Activated gamma-delta T cell treated with Interleukin-2 at 50 U/mL for 16 hours (primary cell): Measurements from ENCODE around the gene MEF2C.

Experiments
- DNase-seq: peaks from one replicate; pipeline ENCODE4 v3.0.0-alpha.2; 2020

The MEF2C gene

GRCh38 chr5:88748666-88749065, 134.3 kb downstream of the MEF2C start:
- no peak for DNase-seq

GRCh38 chr5:88746438-88746882, 136.5 kb downstream of the MEF2C start:
- no peak for DNase-seq

GRCh38 chr5:88745093-88745696, 137.8 kb downstream of the MEF2C start:
- DNase-seq: no peak

GRCh38 chr5:88743231-88743834, 139.7 kb downstream of the MEF2C start:
- no peak for DNase-seq

- no peak for DNase-seq
These were observed 141.0 kb downstream of the MEF2C start for GRCh38 chr5:88741964-88742363.

- DNase-seq: no peak
These were observed 142.3 kb downstream of the MEF2C start for GRCh38 chr5:88740604-88741185.

- DNase-seq: no peak
These were observed 146.5 kb downstream of the MEF2C start for GRCh38 chr5:88736494-88736893.

GRCh38 chr5:88734983-88735382, 148.0 kb downstream of the MEF2C start:
- no peak for DNase-seq

GRCh38 chr5:88734191-88734640, 148.8 kb downstream of the MEF2C start:
- no peak for DNase-seq

- no peak for DNase-seq
These were observed 150.1 kb downstream of the MEF2C start for GRCh38 chr5:88732862-88733261.

GRCh38 chr5:88732181-88732633, 150.8 kb downstream of the MEF2C start:
- DNase-seq: no peak

GRCh38 chr5:88729829-88730182, 153.2 kb downstream of the MEF2C start:
- no peak for DNase-seq

- peak; percentile 60 for DNase-seq
These were observed 153.7 kb downstream of the MEF2C start for GRCh38 chr5:88729084-88729828.

- DNase-seq: no peak
These were observed 155.2 kb downstream of the MEF2C start for GRCh38 chr5:88727705-88728313.

GRCh38 chr5:88725454-88725853, 157.5 kb downstream of the MEF2C start:
- no peak for DNase-seq

- no peak for DNase-seq
These were observed 158.8 kb downstream of the MEF2C start for GRCh38 chr5:88724201-88724600.

- DNase-seq: no peak
These were observed 160.4 kb downstream of the MEF2C start for GRCh38 chr5:88722546-88723073.

GRCh38 chr5:88719434-88719833, 163.6 kb downstream of the MEF2C start:
- DNase-seq: no peak

- DNase-seq: no peak
These were observed 164.2 kb downstream of the MEF2C start for GRCh38 chr5:88718736-88719135.

- no peak for DNase-seq
These were observed 166.9 kb downstream of the MEF2C start for GRCh38 chr5:88716101-88716500.

GRCh38 chr5:88715503-88715902, 167.5 kb downstream of the MEF2C start:
- no peak for DNase-seq

- no peak for DNase-seq
These were observed 169.2 kb downstream of the MEF2C start for GRCh38 chr5:88713818-88714217.
